Mesendoderm (in vitro differentiated cells): ENCODE results near the gene COL9A3.

ENCODE experiments used
- DNase-seq: peaks from one replicate; pipeline ENCODE4 v3.0.0; 2013
- H2AK5ac ChIP-seq: 2 replicates; pipeline ENCODE4 v1.6.1; 2013; ENCODE audit warnings: low read length, inconsistent platforms
- H2BK120ac ChIP-seq: 2 replicates; pipeline ENCODE4 v1.6.1; 2013; ENCODE audit warnings: low read depth, mild to moderate bottlenecking, low read length, moderate library complexity, mixed read lengths
- H2BK15ac ChIP-seq: replicated peaks from 2 replicates; pipeline ENCODE4 v1.6.1; 2013; ENCODE audit warnings: low read depth, mild to moderate bottlenecking, moderate library complexity
- H2BK5ac ChIP-seq: 2 replicates; pipeline ENCODE4 v1.6.1; 2013; ENCODE audit warnings: low read length, inconsistent platforms
- H3K18ac ChIP-seq: 2 replicates; pipeline ENCODE4 v1.6.1; 2013; ENCODE audit warnings: mild to moderate bottlenecking, low read length, mixed read lengths
- H3K23ac ChIP-seq: one replicate; pipeline ENCODE4 v1.6.1; 2013; ENCODE audit warnings: low read length
- H3K27ac ChIP-seq: 2 replicates; pipeline ENCODE4 v1.5.1; 2013; ENCODE audit warnings: low read depth, mild to moderate bottlenecking, inconsistent platforms, low read length, moderate library complexity
- H3K27me3 ChIP-seq: 2 replicates; pipeline ENCODE4 v1.6.1; 2013; ENCODE audit warnings: low read length, control low read depth, mild to moderate bottlenecking, inconsistent platforms; ENCODE audit not compliant: insufficient read depth, poor library complexity
- H3K36me3 ChIP-seq: 2 replicates; pipeline ENCODE4 v1.6.1; 2013; ENCODE audit warnings: low read length, inconsistent platforms; ENCODE audit not compliant: control insufficient read depth, insufficient read depth
- H3K4ac ChIP-seq: one replicate; pipeline ENCODE4 v1.6.1; 2013; ENCODE audit warnings: low read depth, mild to moderate bottlenecking, low read length, moderate library complexity
- H3K4me1 ChIP-seq: 2 replicates; pipeline ENCODE4 v1.6.1; 2013; ENCODE audit warnings: low read depth, low read length, inconsistent platforms; ENCODE audit not compliant: control insufficient read depth
- H3K4me2 ChIP-seq: 2 replicates; pipeline ENCODE4 v1.6.1; 2013; ENCODE audit warnings: low read length
- H3K4me3 ChIP-seq: 2 replicates; pipeline ENCODE4 v1.5.1; 2013; ENCODE audit warnings: mild to moderate bottlenecking, low read length
- H3K56ac ChIP-seq: one replicate; pipeline ENCODE4 v1.6.1; 2013; ENCODE audit warnings: low read length
- H3K79me1 ChIP-seq: 2 replicates; pipeline ENCODE4 v1.6.1; 2013; ENCODE audit warnings: low read length, inconsistent platforms
- H3K79me2 ChIP-seq: 2 replicates; pipeline ENCODE4 v1.6.1; 2013; ENCODE audit warnings: mild to moderate bottlenecking, low read length; ENCODE audit not compliant: control insufficient read depth, insufficient read depth
- H3K9ac ChIP-seq: 2 replicates; pipeline ENCODE4 v1.6.1; 2013; ENCODE audit warnings: low read length, inconsistent platforms
- H4K5ac ChIP-seq: one replicate; pipeline ENCODE4 v1.6.1; 2013; ENCODE audit warnings: low read length
- H4K8ac ChIP-seq: one replicate; pipeline ENCODE4 v1.6.1; 2013; ENCODE audit warnings: low read depth, mild to moderate bottlenecking, control low read depth, low read length, moderate library complexity
- WGBS: extraction: QIAGEN DNeasy Blood & Tissue Kit; methylation state at CpG from one replicate; pipeline ENCODE4 v1.1.7; 2013; ENCODE audit warnings: low lambda C conversion rate, missing lambda C conversion rate; ENCODE audit not compliant: insufficient coverage; ENCODE audit errors: extremely low coverage; 5-methylcytosine and 5-hydroxymethylcytosine counted together

The COL9A3 gene

DNA sequence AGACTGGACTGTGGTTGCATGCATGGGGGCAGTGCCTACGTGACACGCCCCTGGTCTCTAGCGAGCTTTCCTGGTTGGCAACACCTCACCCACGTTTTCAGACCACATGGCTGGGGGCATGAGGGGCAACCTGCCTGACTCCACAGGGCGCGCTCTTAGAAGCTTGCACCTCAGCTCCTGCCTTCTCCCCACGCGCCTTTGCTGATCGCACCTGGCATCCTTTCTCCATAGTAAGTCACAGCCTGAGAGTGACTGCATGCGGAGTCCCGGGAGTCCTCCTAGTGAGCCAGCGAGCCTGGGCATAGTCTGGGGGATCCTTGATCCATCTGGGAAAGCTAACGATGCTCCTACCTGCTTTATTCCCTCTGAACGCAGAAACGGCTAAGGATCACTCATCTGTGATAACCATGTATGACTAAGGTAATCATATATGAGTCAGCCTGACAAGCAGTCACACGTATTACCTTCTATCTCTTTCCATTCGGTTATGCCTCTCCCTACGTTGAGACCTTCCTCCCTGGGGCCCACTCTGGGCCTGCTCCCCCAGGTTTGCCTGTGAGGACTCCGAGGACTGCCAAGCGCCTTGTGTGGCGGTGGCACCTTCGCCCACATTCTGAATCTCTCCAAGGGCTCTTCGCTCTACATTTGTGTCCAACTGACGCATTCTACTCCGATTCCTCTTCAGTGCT lies 40.2 kb downstream of the COL9A3 start:
- Histone ChIP-seq H3K79me2 (no peaks in the 10 kb centered on the region), H3K4me1 (peaks cover 4% of the 10 kb centered on the region), H3K79me1 (no peaks in the 10 kb centered on the region), H3K4me3 (no peak overlapping the region), H3K36me3 (peaks cover 3% of the 10 kb centered on the region), H2BK5ac (no peak overlapping the region), H3K27ac (no peak overlapping the region), H3K18ac (no peak overlapping the region), H2BK15ac (no peak overlapping the region), H3K23ac (no peak overlapping the region), H3K4me2 (no peak overlapping the region), H4K5ac (no peak overlapping the region), H2BK120ac (no peak overlapping the region), H4K8ac (no peak overlapping the region), H3K4ac (no peak overlapping the region), H2AK5ac (no peak overlapping the region), H3K9ac (no peak overlapping the region), H3K27me3 (no peaks in the 10 kb centered on the region), H3K56ac (no peak overlapping the region)
- DNase-seq = no peak
- no CpG with 5 or more reads among the region's 25 CpGs for WGBS

DNA sequence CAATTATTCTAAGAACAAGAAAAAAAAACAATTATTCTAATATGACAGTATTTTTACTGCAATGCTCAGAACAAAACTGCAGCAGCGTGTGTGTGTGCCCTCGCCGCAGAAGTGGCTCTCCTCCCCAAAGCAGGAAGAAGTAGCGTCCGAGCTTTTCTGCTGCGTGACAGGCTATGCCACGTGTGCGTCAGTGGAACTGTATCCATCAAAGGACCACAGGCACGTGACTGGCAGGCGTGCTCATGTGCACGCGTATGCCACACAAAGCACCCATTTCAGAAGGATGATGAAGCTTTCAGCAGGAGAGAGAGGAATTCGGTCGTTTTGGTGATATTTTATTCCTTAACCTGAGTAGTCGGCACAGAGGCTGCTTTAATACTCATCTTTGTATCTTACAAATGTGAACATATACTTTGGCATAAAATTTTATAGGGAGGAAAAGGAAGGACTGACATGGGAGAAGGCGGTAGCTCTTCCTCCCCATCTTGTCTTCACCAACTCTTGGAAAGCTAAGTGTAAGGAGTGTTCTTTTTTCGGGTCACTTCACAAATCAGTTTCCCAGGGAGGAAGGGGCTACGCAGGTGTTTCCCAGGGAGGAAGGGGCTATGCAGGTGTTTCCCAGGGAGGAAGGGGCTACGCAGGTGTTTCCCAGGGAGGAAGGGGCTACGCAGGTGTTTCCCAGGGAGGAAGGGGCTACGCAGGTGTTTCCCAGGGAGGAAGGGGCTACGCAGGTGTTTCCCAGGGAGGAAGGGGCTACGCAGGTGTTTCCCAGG lies 41.4 kb downstream of the COL9A3 start:
- no peak overlapping the region for H2AK5ac ChIP-seq
- H3K23ac ChIP-seq = no peak overlapping the region
- no peak overlapping the region for H3K27ac ChIP-seq
- no peaks in the 10 kb centered on the region for H3K79me1 ChIP-seq
- no peak overlapping the region for H2BK5ac ChIP-seq
- no peak overlapping the region for H2BK15ac ChIP-seq
- no peak overlapping the region for H3K56ac ChIP-seq
- H4K8ac ChIP-seq = no peak overlapping the region
- no peak overlapping the region for H3K4me3 ChIP-seq
- no peak overlapping the region for H2BK120ac ChIP-seq
- H3K4me1 ChIP-seq = peaks cover 4% of the 10 kb centered on the region
- no peak overlapping the region for H3K4me2 ChIP-seq
- whole genome bisulfite sequencing = no CpG with 5 or more reads among the region's 23 CpGs
- no peak overlapping the region for H3K9ac ChIP-seq
- H4K5ac ChIP-seq = no peak overlapping the region
- no peaks in the 10 kb centered on the region for H3K79me2 ChIP-seq
- no peak for DNase-seq
- H3K18ac ChIP-seq = no peak overlapping the region
- H3K27me3 ChIP-seq = no peaks in the 10 kb centered on the region
- no peak overlapping the region for H3K4ac ChIP-seq
- peaks cover 3% of the 10 kb centered on the region for H3K36me3 ChIP-seq

DNA sequence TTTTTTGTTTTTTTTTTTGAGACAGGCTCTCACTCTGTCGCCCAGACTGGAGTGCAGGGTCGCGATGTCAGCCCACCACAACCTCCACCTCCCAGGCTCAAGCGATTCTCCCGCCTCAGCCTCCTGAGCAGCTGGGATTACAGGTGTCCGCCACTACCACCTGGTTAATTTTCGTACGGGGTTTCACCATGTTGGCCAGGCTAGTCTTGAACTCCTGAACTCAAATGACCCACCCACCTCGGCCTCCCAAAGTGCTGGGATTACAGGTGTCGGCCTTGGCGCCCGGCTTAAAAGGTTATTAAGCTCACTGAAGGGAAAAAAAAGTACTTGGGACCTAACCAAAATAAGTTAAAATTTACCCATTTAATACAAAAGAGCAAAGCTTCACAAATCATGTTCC lies 42.9 kb downstream of the COL9A3 start:
- no peaks in the 10 kb centered on the region for H3K79me2 ChIP-seq
- H2AK5ac ChIP-seq = no peak overlapping the region
- no peak overlapping the region for H3K4me3 ChIP-seq
- H3K36me3 ChIP-seq = peaks cover 3% of the 10 kb centered on the region
- no peak overlapping the region for H3K4ac ChIP-seq
- no peak overlapping the region for H2BK5ac ChIP-seq
- H3K4me1 ChIP-seq = peaks cover 4% of the 10 kb centered on the region
- no peak overlapping the region for H3K18ac ChIP-seq
- H3K23ac ChIP-seq = no peak overlapping the region
- no peak overlapping the region for H3K56ac ChIP-seq
- H4K8ac ChIP-seq = no peak overlapping the region
- H3K4me2 ChIP-seq = no peak overlapping the region
- no CpG with 5 or more reads among the region's 12 CpGs for WGBS
- no peak overlapping the region for H2BK120ac ChIP-seq
- no peak overlapping the region for H2BK15ac ChIP-seq
- no peak overlapping the region for H3K27ac ChIP-seq
- no peaks in the 10 kb centered on the region for H3K79me1 ChIP-seq
- no peaks in the 10 kb centered on the region for H3K27me3 ChIP-seq
- H4K5ac ChIP-seq = no peak overlapping the region
- no peak overlapping the region for H3K9ac ChIP-seq
- no peak for DNase-seq

DNA sequence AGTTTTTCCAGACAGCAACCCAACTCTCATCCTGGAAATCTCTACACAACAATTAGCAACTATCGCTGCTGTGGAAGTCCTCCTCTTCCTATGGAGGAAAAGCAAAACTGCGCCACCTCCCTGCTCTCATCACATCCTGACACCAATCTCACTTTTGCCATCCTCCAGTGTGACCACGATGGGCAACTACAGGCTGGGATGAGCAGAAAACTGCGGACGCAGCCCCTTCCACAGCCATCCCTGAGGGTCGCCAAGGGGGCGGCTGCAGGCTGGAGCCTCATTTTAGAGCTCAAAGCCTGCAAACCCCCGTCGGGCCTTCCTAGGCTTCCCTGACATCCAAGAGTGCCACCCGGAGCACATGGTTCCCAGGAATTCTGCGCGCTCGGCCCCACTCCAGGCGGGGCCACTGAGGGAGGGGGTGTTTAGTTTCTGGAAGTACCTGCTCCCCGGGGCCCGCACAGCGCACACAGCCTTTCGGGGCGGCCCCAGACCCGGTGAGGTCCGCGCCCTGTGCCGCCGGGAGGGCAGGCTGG lies 43.6 kb downstream of the COL9A3 start:
- H3K79me1 ChIP-seq = no peaks in the 10 kb centered on the region
- H2BK120ac ChIP-seq = no peak overlapping the region
- H2BK15ac ChIP-seq = no peak overlapping the region
- peak overlapping the region; percentile 74 for H3K56ac ChIP-seq
- H3K36me3 ChIP-seq = peaks cover 3% of the 10 kb centered on the region
- peaks cover 4% of the 10 kb centered on the region for H3K4me1 ChIP-seq
- peak; percentile 39 for DNase-seq
- H2AK5ac ChIP-seq = no peak overlapping the region
- peak overlapping the region; percentile 88 for H3K18ac ChIP-seq
- H3K23ac ChIP-seq = peak overlapping the region; percentile 66
- no peak overlapping the region for H4K5ac ChIP-seq
- no peak overlapping the region for H3K27ac ChIP-seq
- H3K27me3 ChIP-seq = no peaks in the 10 kb centered on the region
- H3K4ac ChIP-seq = peak overlapping the region; percentile 90
- H3K4me3 ChIP-seq = peak overlapping the region; percentile 37
- WGBS = no CpG with 5 or more reads among the region's 24 CpGs
- H3K9ac ChIP-seq = peak overlapping the region; percentile 67
- no peak overlapping the region for H2BK5ac ChIP-seq
- no peak overlapping the region for H4K8ac ChIP-seq
- H3K79me2 ChIP-seq = no peaks in the 10 kb centered on the region
- peak overlapping the region; percentile 85 for H3K4me2 ChIP-seq

DNA sequence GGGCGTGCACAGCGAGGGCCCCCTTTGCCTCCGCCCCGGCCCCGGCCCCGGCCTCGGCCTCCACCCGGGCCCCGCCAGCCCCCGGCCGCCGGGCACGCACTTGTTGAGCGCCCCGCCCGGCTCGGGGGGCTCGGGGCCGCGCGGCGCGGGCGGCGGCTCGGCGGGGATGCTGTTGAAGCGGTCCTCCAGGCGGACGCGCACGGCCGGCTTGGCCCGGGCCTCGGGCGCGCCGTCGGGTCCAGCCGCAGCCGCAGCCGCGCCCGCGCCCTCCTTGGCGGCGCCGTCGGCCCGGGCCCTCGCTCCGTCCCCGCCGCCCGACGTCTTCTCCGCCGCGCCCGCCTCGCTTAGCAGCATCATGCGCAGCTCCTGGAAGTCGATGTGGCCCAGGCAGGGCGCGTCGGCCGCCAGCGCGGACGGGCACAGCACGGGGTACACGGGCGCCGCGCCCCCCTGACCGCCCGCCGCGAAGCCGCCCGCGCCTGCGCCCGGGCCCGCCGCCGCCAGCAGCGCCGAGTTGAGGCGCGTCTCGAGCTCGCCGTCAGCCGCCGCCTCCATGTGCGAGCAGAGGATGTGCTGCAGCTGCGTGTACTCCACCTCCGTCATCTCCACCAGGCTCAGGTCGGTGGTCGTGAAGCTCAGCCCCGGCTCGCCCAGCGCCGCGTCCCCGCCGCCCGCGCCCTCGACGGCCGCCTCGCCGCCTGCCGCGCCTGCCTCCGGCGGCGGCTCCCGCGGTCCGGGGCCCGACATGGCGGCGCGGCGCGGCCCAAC lies 44.3 kb downstream of the COL9A3 start:
- Histone ChIP-seq H3K4me1 (peaks cover 4% of the 10 kb centered on the region), H2BK120ac (no peak overlapping the region), H3K4me2 (peak overlapping the region; percentile 85), H2BK5ac (no peak overlapping the region), H4K5ac (no peak overlapping the region), H2BK15ac (no peak overlapping the region), H3K36me3 (peaks cover 3% of the 10 kb centered on the region), H3K79me2 (no peaks in the 10 kb centered on the region), H3K27me3 (no peaks in the 10 kb centered on the region), H3K4me3 (peak overlapping the region; percentile 64), H3K23ac (peak overlapping the region; percentile 24), H3K79me1 (no peaks in the 10 kb centered on the region), H4K8ac (no peak overlapping the region), H3K18ac (peak overlapping the region; percentile 88), H3K56ac (peak overlapping the region; percentile 98), H3K4ac (peak overlapping the region; percentile 90), H3K9ac (peak overlapping the region; percentile 79), H2AK5ac (no peak overlapping the region), H3K27ac (no peak overlapping the region)
- no peak for DNase-seq
- WGBS = no CpG with 5 or more reads among the region's 129 CpGs
